Large intestine (tissue), 3 donors: Measurements from ENCODE around the gene NFKBIZ. TPM values are rescaled to one million over a fixed set of nuclear protein-coding genes. Genes with fewer than 3 reads are reported as not detected.
A peak's percentile ranks its signal among the peaks of the same experiment; 100 is the strongest.

Source experiments
- DNase-seq, 2 donors: peaks; one replicate each; pipeline versions ENCODE4 v3.0.0 to v3.0.0-alpha.2; 2013
- H3K27ac ChIP-seq: one replicate; pipeline ENCODE4 v1.5.1; 2013; ENCODE audit warnings: low read length
- H3K27me3 ChIP-seq: 2 replicates; pipeline ENCODE4 v1.6.1; 2013; ENCODE audit warnings: low read length; ENCODE audit not compliant: control insufficient read depth, insufficient read depth
- H3K36me3 ChIP-seq: 2 replicates; pipeline ENCODE4 v1.6.1; 2013; ENCODE audit warnings: low read length; ENCODE audit not compliant: control insufficient read depth, insufficient read depth
- H3K4me1 ChIP-seq: one replicate; pipeline ENCODE4 v1.6.1; 2013; ENCODE audit warnings: low read length; ENCODE audit not compliant: control insufficient read depth, insufficient read depth
- H3K4me3 ChIP-seq: one replicate; pipeline ENCODE4 v1.5.1; 2013; ENCODE audit warnings: low read length
- H3K9me3 ChIP-seq: one replicate; pipeline ENCODE4 v1.6.1; 2013; ENCODE audit warnings: mild to moderate bottlenecking, low read depth, low read length, moderate library complexity; ENCODE audit not compliant: control insufficient read depth
- WGBS: methylation state at CpG from one replicate; pipeline ENCODE4 v1.1.5; 2013; ENCODE audit warnings: low lambda C conversion rate; ENCODE audit not compliant: insufficient coverage; 5-methylcytosine and 5-hydroxymethylcytosine counted together
- polyA plus RNA-seq: library from polyadenylated mRNA; unstranded; fragments of 120-200 nt; gene quantifications from one replicate; pipeline ENCODE4 v1.2.1, GENCODE V29; 2013

The NFKBIZ gene
- polyA plus RNA-seq, 1 donor, result 299 TPM

DNA sequence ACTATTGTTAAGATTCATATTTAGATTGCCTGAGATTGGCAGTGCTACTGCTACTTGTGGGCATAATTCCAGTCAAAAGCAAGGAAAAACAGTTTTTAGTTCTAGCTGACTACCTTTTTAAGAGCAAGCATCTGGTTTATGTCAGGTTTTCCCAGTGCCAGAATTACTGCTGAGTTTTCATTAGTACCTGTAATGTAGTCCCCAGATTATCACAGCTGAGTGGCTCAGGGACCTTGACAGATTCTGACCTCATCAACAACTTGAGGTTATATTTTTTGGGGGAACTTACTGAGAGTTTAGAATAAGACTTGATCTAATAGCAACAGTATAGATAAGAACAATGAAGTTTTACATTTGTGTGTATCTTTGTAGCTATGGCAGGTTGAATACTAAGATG is 39.3 kb upstream of the NFKBIZ start:
- DNase-seq, result no peak
- Histone ChIP-seq H3K4me3 (no peak overlapping the region), H3K27ac (no peak overlapping the region)

DNA sequence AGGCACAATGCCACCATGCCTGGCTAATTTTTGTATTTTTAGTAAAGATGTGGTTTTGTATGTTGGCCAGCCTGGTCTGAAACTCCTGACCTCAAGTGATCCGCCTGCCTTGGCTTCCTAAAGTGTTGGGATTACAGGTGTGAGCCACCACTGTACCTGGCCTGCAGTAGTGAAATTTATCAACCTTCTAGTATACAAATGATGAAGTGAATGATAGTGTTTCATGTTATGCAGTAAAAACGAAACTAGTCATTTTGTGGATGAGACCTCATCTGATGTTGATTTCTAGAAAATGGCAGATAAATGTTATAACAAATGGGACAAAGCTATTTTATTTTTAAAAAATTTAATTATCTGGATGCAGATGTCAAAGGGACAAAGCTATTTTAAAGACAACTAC is 37.4 kb upstream of the NFKBIZ start:
- H3K36me3 ChIP-seq, result no peaks in the 10 kb centered on the region
- DNase-seq, result no peak
- H3K4me3 ChIP-seq, result no peak overlapping the region
- H3K27ac ChIP-seq, result no peak overlapping the region
- H3K27me3 ChIP-seq, result no peaks in the 10 kb centered on the region
- WGBS, result 100% methylated on average over 1 of the region's 2 CpGs
- peaks cover 14% of the 10 kb centered on the region for H3K4me1 ChIP-seq
- H3K9me3 ChIP-seq, result no peaks in the 10 kb centered on the region

More for the DNA sequence above, 39.3 kb upstream of the NFKBIZ start:
- no peaks in the 10 kb centered on the region for H3K27me3 ChIP-seq
- H3K36me3 ChIP-seq, result no peaks in the 10 kb centered on the region
- no peaks in the 10 kb centered on the region for H3K9me3 ChIP-seq
- peaks cover 10% of the 10 kb centered on the region for H3K4me1 ChIP-seq

DNA sequence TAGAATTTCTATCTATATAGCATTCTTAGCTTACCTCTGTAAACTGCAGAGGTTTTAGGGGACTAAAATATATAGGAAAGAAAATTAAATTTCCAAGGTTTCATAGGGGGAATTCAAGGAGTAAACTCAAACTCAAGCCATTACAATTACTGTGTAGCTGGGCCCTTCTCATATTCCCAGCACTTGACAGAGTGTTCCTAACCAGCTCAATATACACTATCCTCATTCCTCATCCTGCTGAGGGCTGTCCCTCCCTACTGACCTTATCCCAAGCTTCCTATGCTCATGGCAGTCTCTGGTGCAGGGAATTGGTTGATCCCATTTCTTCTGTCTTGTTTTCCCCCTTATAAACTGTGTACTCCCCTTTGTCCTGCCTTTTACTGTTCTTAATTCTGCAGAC is 36.4 kb upstream of the NFKBIZ start:
- peaks cover 4% of the 10 kb centered on the region for H3K36me3 ChIP-seq
- no peak for DNase-seq
- no peaks in the 10 kb centered on the region for H3K27me3 ChIP-seq
- no peaks in the 10 kb centered on the region for H3K9me3 ChIP-seq
- H3K4me3 ChIP-seq, result no peak overlapping the region
- H3K4me1 ChIP-seq, result peaks cover 14% of the 10 kb centered on the region
- H3K27ac ChIP-seq, result no peak overlapping the region

DNA sequence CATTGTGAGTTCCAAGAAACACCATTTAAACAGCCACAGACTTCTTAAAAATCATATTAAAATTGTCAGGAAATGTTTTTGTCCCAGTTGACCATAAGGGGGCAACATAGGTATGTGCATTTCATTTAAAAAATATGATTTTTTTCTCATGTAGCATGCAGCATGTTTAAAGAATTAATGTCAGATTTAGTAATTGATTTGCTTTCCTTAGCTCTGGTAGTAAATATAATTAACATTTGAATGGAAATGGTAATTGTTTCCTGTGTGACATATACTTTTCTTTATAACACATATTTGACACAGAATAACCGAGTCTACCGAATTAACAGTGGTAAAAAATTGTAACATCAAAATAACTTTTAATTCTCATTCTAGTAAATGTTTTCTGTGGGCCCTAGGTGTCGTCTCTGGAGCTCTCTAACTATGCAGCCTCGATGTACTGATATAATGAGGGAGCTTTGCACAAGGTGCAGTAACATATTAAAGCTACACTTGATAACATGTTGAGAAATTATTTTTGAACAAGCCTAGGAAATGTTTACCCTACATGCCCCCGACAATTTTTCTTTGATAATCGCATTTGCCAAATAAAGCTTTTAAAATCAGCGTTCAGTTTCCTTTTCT is 35.4 kb upstream of the NFKBIZ start:
- H3K4me3 ChIP-seq, result peak overlapping the region; percentile 12
- H3K4me1 ChIP-seq, result peaks cover 14% of the 10 kb centered on the region
- H3K36me3 ChIP-seq, result peaks cover 4% of the 10 kb centered on the region
- DNase-seq, result peak in 1 of 2 donors; percentile 38
- H3K27ac ChIP-seq, result peak overlapping the region; percentile 77
- 20% methylated on average over 1 of the region's 7 CpGs for WGBS
- no peaks in the 10 kb centered on the region for H3K27me3 ChIP-seq
- H3K9me3 ChIP-seq, result no peaks in the 10 kb centered on the region

- WGBS, result 0% methylated on average over 2 of the region's 3 CpGs
- DNase-seq, result peak; percentile 35 to 84
- no peaks in the 10 kb centered on the region for H3K9me3 ChIP-seq
- H3K4me3 ChIP-seq, result no peak overlapping the region
- H3K27ac ChIP-seq, result peak overlapping the region; percentile 77
- H3K36me3 ChIP-seq, result peaks cover 4% of the 10 kb centered on the region
- no peaks in the 10 kb centered on the region for H3K27me3 ChIP-seq
- H3K4me1 ChIP-seq, result peaks cover 14% of the 10 kb centered on the region
These were observed 34.5 kb upstream of the NFKBIZ start for GRCh38 chr3:101814835-101815234.

GRCh38 chr3:101816215-101817149 is 32.8 kb upstream of the NFKBIZ start:
- H3K27me3 ChIP-seq, result no peaks in the 10 kb centered on the region
- WGBS, result 100% methylated on average over 1 of the region's 4 CpGs
- H3K4me3 ChIP-seq, result no peak overlapping the region
- H3K9me3 ChIP-seq, result no peaks in the 10 kb centered on the region
- no peak overlapping the region for H3K27ac ChIP-seq
- H3K36me3 ChIP-seq, result peaks cover 4% of the 10 kb centered on the region
- DNase-seq, result no peak
- peaks cover 14% of the 10 kb centered on the region for H3K4me1 ChIP-seq

GRCh38 chr3:101817992-101818391 is 31.3 kb upstream of the NFKBIZ start:
- Histone ChIP-seq H3K36me3 (peaks cover 4% of the 10 kb centered on the region), H3K27me3 (no peaks in the 10 kb centered on the region), H3K27ac (no peak overlapping the region), H3K4me1 (peaks cover 14% of the 10 kb centered on the region), H3K4me3 (no peak overlapping the region), H3K9me3 (no peaks in the 10 kb centered on the region)
- no peak for DNase-seq
- WGBS, result 100% methylated on average over 3 of the region's 5 CpGs

GRCh38 chr3:101819649-101820206 is 29.6 kb upstream of the NFKBIZ start:
- WGBS, result 100% methylated on average over 1 of the region's 2 CpGs

DNA sequence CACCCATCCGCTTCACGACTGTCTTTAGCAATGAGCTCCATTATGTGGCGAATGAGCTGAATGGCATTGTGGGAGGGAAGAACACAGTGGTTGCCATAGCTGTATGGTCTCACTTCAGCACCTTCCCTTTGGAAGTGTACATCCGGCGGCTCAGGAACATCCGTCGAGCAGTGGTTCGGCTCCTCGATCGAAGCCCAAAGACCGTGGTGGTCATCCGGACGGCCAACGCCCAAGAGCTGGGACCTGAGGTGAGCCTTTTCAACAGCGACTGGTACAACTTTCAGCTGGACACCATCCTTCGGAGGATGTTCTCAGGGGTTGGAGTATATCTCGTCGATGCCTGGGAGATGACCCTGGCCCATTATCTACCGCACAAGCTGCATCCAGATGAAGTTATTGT is 27.8 kb upstream of the NFKBIZ start:
- Histone ChIP-seq H3K27ac (no peak overlapping the region), H3K27me3 (no peaks in the 10 kb centered on the region), H3K4me1 (no peaks in the 10 kb centered on the region), H3K4me3 (no peak overlapping the region), H3K9me3 (no peaks in the 10 kb centered on the region), H3K36me3 (peaks cover 4% of the 10 kb centered on the region)
- DNase-seq, result no peak
- no CpG with 5 or more reads among the region's 19 CpGs for WGBS

More at GRCh38 chr3:101819649-101820206, 29.6 kb upstream of the NFKBIZ start:
- H3K36me3 ChIP-seq, result peaks cover 4% of the 10 kb centered on the region
- no peaks in the 10 kb centered on the region for H3K27me3 ChIP-seq
- H3K4me1 ChIP-seq, result peaks cover 6% of the 10 kb centered on the region
- H3K9me3 ChIP-seq, result no peaks in the 10 kb centered on the region
- H3K4me3 ChIP-seq, result no peak overlapping the region
- no peak overlapping the region for H3K27ac ChIP-seq
- no peak for DNase-seq

- Histone ChIP-seq H3K27me3 (no peaks in the 10 kb centered on the region), H3K36me3 (no peaks in the 10 kb centered on the region), H3K4me1 (peaks cover 4% of the 10 kb centered on the region), H3K4me3 (no peak overlapping the region), H3K9me3 (no peaks in the 10 kb centered on the region), H3K27ac (no peak overlapping the region)
- WGBS, result no CpG with 5 or more reads among the region's 5 CpGs
- DNase-seq, result no peak
These were observed 25.8 kb upstream of the NFKBIZ start for GRCh38 chr3:101823525-101823924.
